ENCODE results near the gene ARHGEF33.

ARHGEF33 gene

GRCh38 chr2:38889575-38889974 is at the start of gene ARHGEF33:
TSS of gene ARHGEF33 (plus strand) at chr2:38889875. CDS start at chr2:38919448, 29,573 bp downstream.
- DNase-seq, result no peak

DNA sequence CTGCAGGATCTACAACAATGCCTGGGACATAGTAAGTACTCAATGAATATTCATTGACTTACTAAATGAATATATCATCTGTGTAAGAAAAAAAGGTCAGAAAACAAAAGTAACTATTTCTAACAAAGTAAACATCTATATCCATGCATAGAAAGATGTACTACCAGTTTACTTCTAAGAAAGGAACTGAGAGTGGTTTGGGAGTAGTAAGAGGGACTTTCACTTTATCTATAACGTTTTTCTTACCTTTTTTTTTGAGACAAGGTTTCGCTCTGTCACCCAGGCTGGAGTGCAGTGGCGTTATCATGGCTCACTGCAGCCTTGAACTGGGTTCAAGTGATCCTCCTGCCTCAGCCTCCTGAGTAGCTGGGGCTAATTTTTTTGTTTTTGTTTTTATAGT is 39.6 kb upstream of the ARHGEF33 start:
- no peak for DNase-seq

GRCh38 chr2:38856165-38856564 is 33.5 kb upstream of the ARHGEF33 start:
- no peak for DNase-seq

GRCh38 chr2:38862476-38862875 is 27.2 kb upstream of the ARHGEF33 start:
- DNase-seq, result no peak

- DNase-seq, result no peak
Observed at GRCh38 chr2:38863061-38863695, 26.5 kb upstream of the ARHGEF33 start.

DNA sequence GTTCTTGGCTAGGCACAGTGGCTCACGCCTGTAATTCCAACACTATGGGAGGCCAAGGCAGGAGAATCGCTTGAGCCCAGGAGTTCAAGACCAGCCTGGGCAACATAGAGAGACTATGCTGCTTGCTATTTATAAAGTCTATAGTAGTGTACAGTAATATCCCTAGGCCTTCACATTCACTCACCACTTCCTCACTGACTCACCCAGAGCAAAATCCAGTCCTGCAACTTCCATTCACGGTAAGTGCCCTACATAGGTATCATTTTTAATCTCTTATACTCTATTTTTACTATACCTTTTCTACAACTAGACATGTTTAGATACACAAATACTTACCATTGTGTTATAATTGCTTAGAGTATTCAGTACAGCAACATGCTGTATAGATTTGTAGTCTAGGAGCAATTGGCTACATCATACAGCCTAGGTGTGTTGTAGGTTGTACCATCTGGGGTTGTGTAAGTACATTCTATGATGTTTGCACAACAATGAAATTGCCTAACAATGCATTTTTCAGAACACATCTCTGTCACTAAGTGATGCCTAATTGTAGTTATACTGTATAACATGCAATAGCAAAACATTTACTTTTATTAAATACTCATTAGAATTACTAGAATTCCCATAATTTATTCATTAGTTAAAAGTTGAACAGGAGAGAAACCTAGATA is 22.8 kb upstream of the ARHGEF33 start:
- DNase-seq, result no peak

DNA sequence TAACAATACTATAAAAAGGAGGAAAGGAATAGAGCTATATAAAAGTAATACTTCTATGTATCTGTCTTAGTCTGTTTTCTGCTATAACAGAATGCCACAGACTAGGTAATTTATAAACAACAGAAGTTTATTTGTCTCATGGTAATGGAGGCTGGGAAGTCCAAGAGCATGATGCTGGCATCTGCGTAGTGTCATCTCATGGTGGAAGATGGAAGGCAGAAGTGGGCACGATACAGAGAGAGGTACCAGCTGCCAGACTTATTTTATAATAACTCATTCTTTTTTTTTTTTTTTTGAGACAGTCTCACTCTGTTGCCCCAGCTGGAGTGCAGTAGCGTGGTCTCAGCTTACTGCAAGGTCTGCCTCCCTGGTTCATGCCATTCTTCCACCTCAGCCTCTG is 18.2 kb upstream of the ARHGEF33 start:
- DNase-seq, result no peak

GRCh38 chr2:38873763-38874162 is 15.9 kb upstream of the ARHGEF33 start:
- no peak for DNase-seq

GRCh38 chr2:38875227-38875575 is 14.5 kb upstream of the ARHGEF33 start:
- DNase-seq, result no peak

GRCh38 chr2:38875576-38876367 is 13.9 kb upstream of the ARHGEF33 start, which contains the start of the genes DHX57 and MORN2:
TSS of gene DHX57 (minus strand) at chr2:38875934. CDS start at chr2:38868405, 7,529 bp downstream.
TSS of gene MORN2 (plus strand) at chr2:38875976.
- DNase-seq, result peak; percentile 88

DNA sequence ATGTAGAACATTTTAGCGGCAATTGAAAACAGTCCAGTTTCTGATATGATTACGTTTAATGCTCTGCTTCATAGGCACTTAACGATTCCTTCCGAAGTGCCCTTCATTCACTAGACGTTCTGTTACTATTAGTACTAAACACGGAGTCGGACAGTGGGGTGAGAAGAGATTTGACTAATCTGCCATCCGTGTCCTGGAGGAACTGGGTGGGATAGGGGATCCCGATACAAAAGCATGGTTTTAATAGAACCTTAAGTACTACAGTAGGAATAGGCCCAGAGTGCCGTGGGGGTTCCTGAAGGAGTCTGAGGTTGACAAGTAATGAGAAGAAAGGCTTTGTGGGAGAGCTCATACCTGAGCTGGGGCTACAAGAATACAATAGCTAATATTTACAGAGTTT is 13.3 kb upstream of the ARHGEF33 start:
- no peak for DNase-seq

- no peak for DNase-seq
Observed at GRCh38 chr2:38886063-38886462, 3.6 kb upstream of the ARHGEF33 start.

- no peak for DNase-seq
Observed at GRCh38 chr2:38887347-38887746, 2.3 kb upstream of the ARHGEF33 start.

- no peak for DNase-seq
Observed at GRCh38 chr2:38887902-38888554, 1.6 kb upstream of the ARHGEF33 start.

DNA sequence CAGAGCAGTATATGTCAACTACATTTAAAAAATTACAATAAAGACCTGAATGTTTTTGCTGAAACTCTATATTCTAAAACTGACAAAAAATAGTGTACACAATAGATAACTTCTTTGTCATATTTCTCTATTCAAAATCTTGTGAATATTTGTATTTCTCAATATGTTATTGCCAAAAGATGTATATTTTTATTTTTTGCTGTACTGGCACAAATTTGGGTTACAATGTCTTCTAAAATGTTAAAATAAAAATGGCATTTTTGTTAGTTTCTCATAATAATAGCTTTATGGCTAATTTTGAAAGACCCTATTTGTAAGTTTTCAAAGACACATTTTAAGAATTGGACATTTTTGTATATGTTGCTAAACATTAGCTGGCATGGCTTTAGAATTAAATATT is 630 bp upstream of the ARHGEF33 start:
- no peak for DNase-seq

GRCh38 chr2:38892819-38893218 is 3.1 kb downstream of the ARHGEF33 start:
- no peak for DNase-seq

GRCh38 chr2:38898256-38898655 is 8.6 kb downstream of the ARHGEF33 start:
- no peak for DNase-seq

DNA sequence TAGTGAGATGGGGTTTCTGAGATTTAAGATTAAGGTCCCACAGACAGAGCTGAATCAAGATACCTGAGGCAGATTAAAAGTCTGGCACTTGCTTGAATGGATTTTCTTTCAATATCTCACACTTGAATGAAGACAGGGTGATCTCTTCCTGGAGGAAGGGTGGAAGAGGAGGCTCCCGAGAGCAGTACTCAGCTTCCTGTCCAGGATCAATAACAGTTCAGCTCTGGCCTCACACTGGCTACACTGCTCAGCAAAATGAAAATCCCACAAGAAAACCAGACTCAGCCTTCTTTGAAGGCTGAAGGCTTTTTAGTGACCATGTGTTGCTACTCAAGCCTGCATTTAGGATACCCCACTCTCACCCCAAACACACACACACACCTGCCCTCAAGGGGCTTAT is 11.1 kb downstream of the ARHGEF33 start:
- DNase-seq, result no peak

DNA sequence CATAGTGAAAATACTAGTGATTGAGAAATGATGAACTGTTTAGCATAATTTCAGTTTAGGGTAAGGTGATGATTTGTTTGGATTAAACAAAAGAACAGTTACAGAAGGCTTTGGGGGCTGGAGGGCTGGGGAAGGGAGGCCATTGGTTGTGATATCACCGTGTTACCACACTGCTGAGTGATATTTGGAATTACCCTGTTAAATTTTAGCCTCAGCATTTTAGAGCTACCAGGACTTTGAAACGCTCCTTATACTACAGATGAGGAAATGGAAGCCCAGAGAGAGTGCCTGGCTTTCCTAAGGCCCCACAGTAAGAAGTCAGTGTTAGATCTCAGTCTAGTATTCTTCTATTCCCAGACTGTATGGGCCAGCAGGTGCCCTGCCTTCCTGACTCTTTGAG is 15.6 kb downstream of the ARHGEF33 start:
- no peak for DNase-seq

DNA sequence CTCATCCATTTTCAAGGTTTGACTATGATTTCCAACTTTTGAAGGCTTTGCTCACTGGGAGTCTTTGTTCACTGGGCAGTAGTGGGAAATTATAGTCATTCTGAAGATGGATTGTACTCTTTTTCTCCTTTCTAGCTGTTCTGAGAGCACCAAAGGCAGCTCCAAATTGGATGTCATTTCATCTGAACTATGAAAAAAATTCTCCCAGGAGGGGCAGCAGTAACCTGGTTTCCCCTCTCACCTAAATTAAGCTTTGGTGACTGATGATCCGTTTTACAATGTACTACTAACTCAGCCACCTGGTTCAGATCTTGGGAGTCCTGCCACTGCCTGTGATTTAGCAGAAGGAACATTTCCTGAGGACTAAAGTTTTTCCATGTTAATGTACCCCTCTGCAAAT is 17.6 kb downstream of the ARHGEF33 start:
- no peak for DNase-seq

DNA sequence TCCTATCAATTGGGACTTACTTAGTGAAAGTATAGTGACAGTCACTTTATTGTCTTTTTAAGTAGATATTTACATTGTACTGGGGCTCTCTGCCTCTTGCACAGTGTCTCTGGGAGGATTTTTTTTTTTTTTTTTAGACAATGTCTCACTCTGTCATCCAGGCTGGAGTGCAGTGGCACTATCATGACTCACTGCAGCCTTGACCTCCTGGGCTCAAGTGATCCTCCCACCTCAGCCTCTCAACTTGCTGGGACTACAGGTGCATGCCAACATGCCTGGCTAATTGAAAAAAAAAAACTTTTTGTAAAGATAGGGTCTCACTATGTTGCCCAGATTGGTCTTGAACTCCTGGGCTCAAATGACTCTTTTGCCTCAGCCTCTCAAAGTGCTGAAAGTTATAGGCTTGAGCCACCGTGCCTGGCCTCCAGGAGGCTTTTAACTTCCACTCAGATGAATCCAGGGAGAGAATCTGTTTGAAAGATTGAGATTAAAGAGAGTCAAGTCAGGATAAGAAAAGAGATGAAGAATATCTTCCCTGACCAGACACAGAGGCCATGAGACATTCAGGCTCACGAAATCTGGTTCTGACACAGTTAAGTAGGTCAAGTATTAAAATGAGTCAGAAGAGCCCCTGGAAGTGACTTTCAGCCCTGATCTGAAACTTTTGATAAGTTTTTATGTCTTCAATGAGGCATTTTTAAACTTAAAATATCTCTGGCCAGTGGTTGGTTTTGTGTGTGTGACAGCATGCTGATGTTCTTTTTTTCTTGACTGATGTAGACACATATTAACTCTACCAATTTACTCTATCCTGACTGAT is 18.3 kb downstream of the ARHGEF33 start:
- DNase-seq, result peak; percentile 19

DNA sequence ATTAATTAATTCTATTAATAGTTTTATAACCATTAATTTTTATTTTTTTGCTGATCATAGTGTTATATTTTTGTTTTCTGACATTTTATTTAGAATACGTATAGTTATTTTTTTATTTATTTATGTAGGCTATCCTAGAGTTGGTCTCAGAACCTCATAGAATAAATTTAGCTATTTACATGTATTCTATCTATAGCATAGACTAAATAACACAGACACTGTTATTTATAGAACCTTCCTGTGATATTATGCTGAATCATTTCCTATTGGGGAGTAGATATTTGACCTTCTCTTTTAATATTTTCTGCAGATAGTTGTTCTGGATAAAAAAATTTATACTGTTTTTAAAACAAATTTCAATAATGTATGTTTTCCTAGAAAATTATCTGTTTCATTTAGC is 20.2 kb downstream of the ARHGEF33 start:
- no peak for DNase-seq

DNA sequence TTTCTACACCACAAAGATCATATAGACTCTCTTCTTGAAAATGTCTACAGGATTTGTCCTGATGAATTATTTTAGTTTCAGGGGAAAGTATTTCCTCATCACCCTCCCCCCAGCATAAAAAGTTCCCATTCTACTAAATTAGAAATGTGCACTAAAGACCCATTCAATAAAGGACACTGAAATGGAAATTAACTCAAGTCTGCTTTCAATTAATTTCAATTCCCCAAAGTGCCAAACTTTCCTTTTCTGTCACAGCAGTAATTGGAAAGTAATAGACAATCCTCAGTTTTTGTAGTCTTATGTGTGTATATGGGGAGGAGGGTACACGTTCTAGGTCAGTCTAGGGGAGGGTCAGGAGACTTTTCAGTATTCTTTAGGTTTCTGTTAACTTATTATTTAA is 21.5 kb downstream of the ARHGEF33 start:
- no peak for DNase-seq
